Muscle layer of colon (tissue), 2 donors: ENCODE data around the gene GLS2.

Experiments
- H3K27ac ChIP-seq: one replicate; pipeline ENCODE4 v1.7.0; 2013; ENCODE audit warnings: low read depth, mild to moderate bottlenecking, low read length, moderate library complexity
- H3K27me3 ChIP-seq, 2 donors: one replicate each; pipeline ENCODE4 v1.7.0; 2013; ENCODE audit warnings: low read length in 2 of 2, mild to moderate bottlenecking in 2 of 2; ENCODE audit not compliant: insufficient read depth in 2 of 2, control insufficient read depth in 1 of 2
- H3K36me3 ChIP-seq: one replicate; pipeline ENCODE4 v1.7.0; 2013; ENCODE audit warnings: mild to moderate bottlenecking, low read length; ENCODE audit not compliant: insufficient read depth
- H3K4me1 ChIP-seq: one replicate; pipeline ENCODE4 v1.7.0; 2013; ENCODE audit warnings: mild to moderate bottlenecking, low read length; ENCODE audit not compliant: insufficient read depth
- H3K4me3 ChIP-seq, 2 donors: one replicate each; pipeline ENCODE4 v1.7.0; 2013; ENCODE audit warnings: low read length in 2 of 2, low read depth in 1 of 2, mild to moderate bottlenecking in 1 of 2, moderate library complexity in 1 of 2
- H3K9ac ChIP-seq: one replicate; pipeline ENCODE4 v1.7.0; 2013; ENCODE audit warnings: low read length
- H3K9me3 ChIP-seq: one replicate; pipeline ENCODE4 v1.7.0; 2013; ENCODE audit warnings: mild to moderate bottlenecking, low read length
- donor health status: abdominal sarcoma.
- donor health status: Adenocarcinoma of cecum.

GLS2 gene

DNA sequence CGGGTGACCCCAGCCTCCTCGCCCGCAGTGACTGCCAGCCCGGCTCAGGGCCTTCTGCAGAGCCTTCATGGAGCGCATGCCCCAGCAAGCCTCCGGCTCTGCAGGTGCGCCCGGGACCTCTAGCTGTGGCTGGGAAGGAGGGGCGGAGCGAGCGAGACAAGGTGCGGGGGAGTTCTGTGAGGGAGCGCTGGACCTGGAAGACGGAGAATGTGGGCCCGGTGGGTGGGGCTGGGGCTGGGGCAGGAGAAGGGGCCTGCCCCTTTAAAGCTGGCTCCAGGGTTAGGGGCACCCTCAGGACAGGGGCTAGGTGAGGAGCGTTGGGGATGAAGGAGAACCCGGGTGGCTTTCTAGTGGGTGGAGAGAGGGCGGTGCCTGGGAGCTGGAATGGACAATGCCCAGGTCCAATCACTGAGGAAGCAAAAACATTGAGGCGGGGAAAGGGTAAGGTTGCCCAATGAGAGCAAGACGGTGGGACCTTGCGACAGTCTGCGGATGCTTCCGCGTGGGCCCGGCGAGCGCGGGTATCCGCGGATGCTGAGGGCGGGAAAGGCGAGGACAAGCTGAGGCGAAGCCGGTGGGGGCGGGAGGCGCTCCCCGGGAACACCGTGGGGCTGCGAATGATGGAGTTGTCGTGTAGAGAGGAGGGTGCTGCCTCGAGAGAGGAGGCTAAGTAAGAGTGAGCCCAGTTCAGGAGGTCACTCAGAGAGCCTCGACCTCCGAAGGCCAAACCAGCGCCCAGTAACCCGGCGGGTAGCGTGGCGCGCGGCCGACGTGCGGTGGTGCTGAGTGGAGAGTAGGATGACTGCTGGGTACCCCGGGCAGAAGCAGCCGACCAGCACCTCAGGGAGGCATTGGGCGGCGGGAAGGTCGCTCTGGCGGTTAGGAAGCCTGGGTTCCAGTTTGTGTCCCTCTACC, at the start of gene GLS2:
TSS of gene GLS2 (minus strand) at position 121 of the 915 bp plus-strand sequence. CDS start at position 78, 43 bp downstream.
- Histone ChIP-seq H3K27me3 (no peaks in the 10 kb centered on the region), H3K9ac (no peak within 1 kb of the TSS), H3K4me3 (peak within 1 kb of the TSS; percentile 58 to 74), H3K9me3 (no peaks in the 10 kb centered on the region), H3K4me1 (no peaks in the 10 kb centered on the region), H3K36me3 (no peaks in the 10 kb centered on the region), H3K27ac (no peak within 1 kb of the TSS)

DNA sequence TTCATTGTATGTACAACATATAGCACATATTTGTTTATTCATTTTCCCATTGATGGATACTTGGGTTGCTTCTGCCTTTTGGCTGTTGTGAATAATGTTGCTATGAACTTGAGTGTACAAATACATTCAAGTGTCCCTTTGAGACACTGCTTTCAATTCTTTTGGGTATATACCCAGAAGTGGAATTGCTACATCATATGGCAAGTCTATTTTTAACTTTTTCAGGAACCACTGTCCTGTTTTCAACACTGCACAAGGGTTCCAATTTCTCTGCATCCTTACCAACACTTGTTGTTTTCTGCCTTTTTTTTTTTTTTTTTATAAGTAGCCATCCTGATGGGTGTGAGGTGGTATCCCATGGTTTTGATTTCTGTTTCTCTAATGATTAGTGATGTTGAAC, 49.6 kb upstream of the GLS2 start:
- Histone ChIP-seq H3K9me3 (no peaks in the 10 kb centered on the region), H3K27me3 (no peaks in the 10 kb centered on the region), H3K36me3 (no peaks in the 10 kb centered on the region), H3K4me1 (peaks cover 3% of the 10 kb centered on the region), H3K4me3 (no peak overlapping the region), H3K27ac (no peak overlapping the region), H3K9ac (no peak overlapping the region)

- Histone ChIP-seq H3K4me1 (peaks cover 16% of the 10 kb centered on the region), H3K9ac (no peak overlapping the region), H3K36me3 (no peaks in the 10 kb centered on the region), H3K27me3 (no peaks in the 10 kb centered on the region), H3K9me3 (no peaks in the 10 kb centered on the region), H3K4me3 (no peak overlapping the region), H3K27ac (no peak overlapping the region)
These were observed 42.6 kb upstream of the GLS2 start for GRCh38 chr12:56530390-56531055.

- no peak overlapping the region for H3K9ac ChIP-seq
- no peaks in the 10 kb centered on the region for H3K27me3 ChIP-seq
- H3K36me3 ChIP-seq = no peaks in the 10 kb centered on the region
- no peaks in the 10 kb centered on the region for H3K9me3 ChIP-seq
- peaks cover 19% of the 10 kb centered on the region for H3K4me1 ChIP-seq
- H3K27ac ChIP-seq = no peak overlapping the region
- H3K4me3 ChIP-seq = no peak overlapping the region
These were observed 41.7 kb upstream of the GLS2 start for GRCh38 chr12:56529656-56530055.

- H3K4me1 ChIP-seq = peaks cover 23% of the 10 kb centered on the region
- H3K9me3 ChIP-seq = no peaks in the 10 kb centered on the region
- no peak overlapping the region for H3K4me3 ChIP-seq
- no peak overlapping the region for H3K9ac ChIP-seq
- no peak overlapping the region for H3K27ac ChIP-seq
- no peaks in the 10 kb centered on the region for H3K36me3 ChIP-seq
- H3K27me3 ChIP-seq = no peaks in the 10 kb centered on the region
These were observed 40.9 kb upstream of the GLS2 start for GRCh38 chr12:56528846-56529245.

GRCh38 chr12:56522411-56523193, 34.6 kb upstream of the GLS2 start:
- Histone ChIP-seq H3K4me1 (peaks cover 33% of the 10 kb centered on the region), H3K4me3 (peak overlapping the region; percentile 65 to 66), H3K27ac (peak overlapping the region; percentile 92), H3K9me3 (no peaks in the 10 kb centered on the region), H3K9ac (peak overlapping the region; percentile 59), H3K36me3 (no peaks in the 10 kb centered on the region), H3K27me3 (no peaks in the 10 kb centered on the region)

DNA sequence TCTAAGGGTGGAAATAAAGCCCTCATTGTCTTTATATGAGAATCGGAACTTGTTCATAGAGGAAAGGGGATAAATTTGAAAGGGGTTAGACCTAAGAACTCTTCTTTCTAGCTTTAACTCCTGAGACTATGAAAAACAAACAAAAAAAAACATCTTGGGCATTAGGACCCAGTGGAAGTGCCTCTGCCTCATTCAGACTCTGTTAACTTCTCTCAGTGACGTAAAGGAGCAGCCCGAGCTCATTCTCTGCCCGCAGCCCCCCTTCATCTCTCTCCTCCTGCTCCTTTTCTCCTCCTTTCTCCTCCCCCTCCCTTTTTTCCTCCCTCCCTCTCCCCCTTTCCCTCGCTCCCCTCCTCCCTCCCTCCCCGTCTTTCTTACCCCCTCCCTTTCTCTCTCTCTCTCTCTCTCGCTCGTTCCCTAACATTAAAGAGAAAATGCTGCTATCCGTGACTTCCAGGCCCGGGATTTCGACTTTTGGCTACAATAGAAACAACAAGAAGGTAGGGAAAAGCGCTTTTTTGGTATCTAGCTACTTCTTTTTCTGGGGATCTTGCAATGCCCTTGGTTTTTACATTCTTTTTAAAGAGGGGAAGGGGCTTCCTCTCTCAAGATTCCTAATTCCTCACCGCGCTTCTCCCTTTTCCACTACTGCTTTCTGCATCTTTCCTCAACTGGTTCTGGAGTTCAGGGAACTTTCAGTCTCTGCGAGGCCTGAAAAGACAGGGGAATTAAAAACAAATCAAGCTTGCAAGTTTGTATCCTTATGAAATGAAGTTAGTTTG, 33.8 kb upstream of the GLS2 start, which contains the start of gene RBMS2:
TSS of gene RBMS2 (plus strand) at position 231 of the 782 bp plus-strand sequence. CDS start at position 435, 204 bp downstream.
- Histone ChIP-seq H3K27ac (peak within 1 kb of the TSS; percentile 92), H3K4me1 (peaks cover 28% of the 10 kb centered on the region), H3K27me3 (no peaks in the 10 kb centered on the region), H3K4me3 (peak within 1 kb of the TSS; percentile 65 to 66), H3K9me3 (no peaks in the 10 kb centered on the region), H3K36me3 (no peaks in the 10 kb centered on the region), H3K9ac (peak within 1 kb of the TSS; percentile 78)

DNA sequence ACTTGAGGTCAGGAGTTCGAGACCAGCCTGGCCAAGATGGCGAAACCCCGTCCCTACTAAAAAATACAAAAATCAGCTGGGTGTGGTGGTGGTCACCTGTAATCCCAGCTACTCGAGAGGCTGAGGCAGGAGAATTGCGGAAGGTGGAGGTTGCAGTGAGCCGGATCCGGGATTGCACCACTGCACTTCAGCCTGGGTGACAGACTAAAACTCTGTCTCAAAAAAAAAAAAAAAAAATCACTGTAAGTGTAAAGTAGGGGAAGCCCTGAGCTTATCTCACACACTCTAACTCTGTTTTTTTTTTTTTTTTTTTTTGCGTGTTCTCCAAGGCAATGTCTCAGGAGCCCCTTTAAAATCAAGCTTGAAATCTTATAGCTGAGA, 33.2 kb upstream of the GLS2 start:
- Histone ChIP-seq H3K4me1 (peaks cover 23% of the 10 kb centered on the region), H3K9ac (peak overlapping the region; percentile 78), H3K27me3 (no peaks in the 10 kb centered on the region), H3K9me3 (no peaks in the 10 kb centered on the region), H3K4me3 (peak overlapping the region; percentile 53 to 66), H3K27ac (peak overlapping the region; percentile 92), H3K36me3 (no peaks in the 10 kb centered on the region)

GRCh38 chr12:56520506-56520905, 32.5 kb upstream of the GLS2 start:
- Histone ChIP-seq H3K27ac (peak overlapping the region; percentile 92), H3K9me3 (no peaks in the 10 kb centered on the region), H3K4me3 (peak overlapping the region in 1 of 2 donors; percentile 53), H3K27me3 (no peaks in the 10 kb centered on the region), H3K4me1 (peaks cover 23% of the 10 kb centered on the region), H3K36me3 (no peaks in the 10 kb centered on the region), H3K9ac (peak overlapping the region; percentile 78)

DNA sequence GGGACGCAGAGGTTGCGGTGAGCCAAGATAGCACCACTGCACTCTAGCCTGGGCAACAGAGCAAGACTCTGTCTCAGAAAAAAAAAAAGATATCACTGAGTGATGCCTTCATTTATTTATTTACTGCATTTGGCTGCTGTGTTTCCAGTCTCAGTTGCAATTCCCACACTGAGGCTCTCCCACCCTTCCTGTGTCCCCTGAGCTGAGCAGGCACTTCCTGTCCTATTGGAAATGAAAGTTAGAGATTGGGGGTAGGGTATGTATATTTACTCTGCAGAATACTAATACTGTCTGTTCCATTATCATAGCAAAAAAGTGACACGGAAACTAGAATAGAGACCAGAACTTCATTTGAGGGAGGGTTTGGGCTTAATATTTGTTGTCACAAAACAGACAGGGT, 32.1 kb upstream of the GLS2 start:
- peaks cover 20% of the 10 kb centered on the region for H3K4me1 ChIP-seq
- no peak overlapping the region for H3K27ac ChIP-seq
- no peaks in the 10 kb centered on the region for H3K27me3 ChIP-seq
- H3K4me3 ChIP-seq = peak overlapping the region in 1 of 2 donors; percentile 53
- H3K36me3 ChIP-seq = no peaks in the 10 kb centered on the region
- H3K9ac ChIP-seq = no peak overlapping the region
- H3K9me3 ChIP-seq = no peaks in the 10 kb centered on the region
